ENCODE data around the gene CCDC138.

The CCDC138 gene

DNA sequence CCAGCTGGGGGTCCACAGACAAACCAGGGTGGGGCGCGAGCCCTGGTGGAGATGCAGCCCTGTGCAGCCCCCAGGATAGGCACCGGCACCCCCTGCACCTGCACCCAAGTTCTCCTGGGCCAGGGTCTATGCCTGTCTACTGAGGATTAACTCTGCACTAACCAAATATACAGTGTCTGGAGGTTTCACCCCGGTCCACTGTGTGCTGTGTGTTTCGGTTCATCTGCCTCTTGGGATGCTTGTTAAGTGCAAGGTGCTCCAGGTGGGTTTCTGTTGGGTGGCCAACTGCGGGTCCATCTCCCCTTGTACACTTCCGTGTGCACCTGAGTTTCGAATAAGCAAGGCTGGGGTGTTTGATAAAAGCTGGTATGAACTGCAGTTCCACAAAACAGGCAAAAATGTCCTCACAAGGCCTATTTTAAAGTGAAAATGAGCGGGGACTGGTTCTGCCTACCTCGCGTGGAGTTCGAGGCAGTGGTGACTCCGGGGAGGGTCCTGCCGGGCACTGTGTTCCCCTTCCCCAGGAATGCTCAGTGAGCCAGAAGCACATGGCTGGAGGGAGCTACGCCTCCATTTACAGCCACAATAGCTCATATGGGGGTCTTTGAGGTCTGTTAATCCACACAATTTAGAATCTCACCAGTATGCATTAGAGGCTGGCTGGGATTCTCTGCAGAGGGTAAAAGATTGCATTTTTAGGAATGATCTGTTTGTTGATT is 131.7 kb downstream of the CCDC138 start:
- no peak for DNase-seq (ENCODE audit: low read depth in 1 of 2, low spot score in 1 of 2)

DNA sequence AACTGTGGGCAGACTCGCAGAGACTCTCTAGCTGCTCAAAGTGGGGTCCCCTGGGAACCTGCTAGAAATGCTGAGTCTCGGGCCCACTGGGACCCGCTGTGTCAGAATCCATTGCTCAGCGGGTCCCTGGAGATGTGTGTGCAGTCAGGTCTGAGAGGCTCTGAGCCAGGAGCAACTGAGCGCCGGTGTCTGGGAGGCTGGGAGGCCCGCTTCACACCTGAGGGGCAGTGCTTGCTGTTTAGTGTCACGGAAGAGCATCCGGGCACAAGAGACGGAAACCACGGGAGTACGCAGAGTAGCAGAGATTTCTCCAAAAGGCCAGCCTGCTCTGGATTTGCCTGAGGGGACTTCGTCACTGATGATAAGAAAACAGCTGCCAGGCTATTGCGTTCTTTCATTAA is 132.4 kb downstream of the CCDC138 start:
- DNase-seq (ENCODE audit: low read depth in 1 of 2, low spot score in 1 of 2): no peak

DNA sequence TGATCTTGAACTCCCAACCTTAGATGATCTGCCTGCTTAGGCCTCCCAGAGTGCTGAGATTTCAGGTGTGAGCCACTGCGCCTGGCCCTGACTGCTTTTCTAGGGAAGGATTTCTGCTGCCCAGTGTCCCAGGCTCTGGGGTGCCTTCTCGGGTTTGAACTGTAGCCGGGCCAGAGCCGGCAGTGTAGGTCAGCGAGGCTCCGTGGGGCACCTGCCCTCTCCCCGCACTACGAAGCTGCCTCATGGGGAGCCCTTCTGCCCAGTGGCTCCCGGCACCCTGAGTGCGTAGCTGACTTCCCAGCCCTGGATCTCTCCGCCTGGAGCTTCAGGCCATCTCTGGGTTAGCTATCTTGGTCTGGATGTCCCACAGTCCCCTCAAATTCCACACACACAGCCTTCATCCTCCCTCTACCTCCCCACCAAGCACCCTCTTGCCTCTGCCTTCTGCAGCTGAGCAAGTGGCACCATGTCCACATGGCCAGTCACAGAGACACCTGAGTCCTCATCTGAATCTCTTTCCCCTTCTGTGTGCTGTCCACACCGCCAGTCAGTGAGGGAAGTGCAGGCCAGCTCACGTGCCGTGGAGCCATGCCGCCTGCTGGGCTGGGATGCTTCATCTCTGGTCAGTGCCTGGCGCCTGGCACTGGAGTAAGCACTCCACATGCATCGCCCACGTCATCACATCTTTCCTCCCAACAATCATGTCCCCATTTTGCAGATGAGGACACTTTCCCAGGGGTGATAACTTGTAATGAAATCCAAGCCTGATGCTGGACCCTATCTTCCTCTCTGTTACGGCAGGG is 133.2 kb downstream of the CCDC138 start:
- no peak for DNase-seq (ENCODE audit: low read depth in 1 of 2, low spot score in 1 of 2)

DNA sequence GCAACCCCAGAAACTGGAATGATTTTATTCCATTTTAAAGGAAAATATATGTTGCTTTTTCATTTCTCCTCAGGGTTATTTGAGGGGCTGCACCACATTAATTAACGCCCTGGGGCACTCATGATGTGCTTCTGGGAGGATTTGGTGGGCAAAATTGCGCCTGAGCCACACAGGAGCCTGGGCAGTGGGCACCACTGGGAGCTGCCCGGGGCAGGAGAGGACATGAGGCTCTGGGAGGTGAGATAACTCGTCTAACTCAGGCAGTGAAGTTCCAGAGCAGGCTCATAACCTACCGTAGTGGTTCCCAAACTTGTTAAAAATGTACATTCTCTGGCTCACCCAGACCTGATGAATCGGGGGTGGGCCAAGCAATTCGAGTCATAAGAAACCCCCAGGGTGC is 134.1 kb downstream of the CCDC138 start:
- no peak for DNase-seq (ENCODE audit: low read depth in 1 of 2, low spot score in 1 of 2)

- no peak for DNase-seq (ENCODE audit: low read depth in 1 of 2, low spot score in 1 of 2)
Measured at GRCh38 chr2:108921096-108922030, 134.8 kb downstream of the CCDC138 start.

DNA sequence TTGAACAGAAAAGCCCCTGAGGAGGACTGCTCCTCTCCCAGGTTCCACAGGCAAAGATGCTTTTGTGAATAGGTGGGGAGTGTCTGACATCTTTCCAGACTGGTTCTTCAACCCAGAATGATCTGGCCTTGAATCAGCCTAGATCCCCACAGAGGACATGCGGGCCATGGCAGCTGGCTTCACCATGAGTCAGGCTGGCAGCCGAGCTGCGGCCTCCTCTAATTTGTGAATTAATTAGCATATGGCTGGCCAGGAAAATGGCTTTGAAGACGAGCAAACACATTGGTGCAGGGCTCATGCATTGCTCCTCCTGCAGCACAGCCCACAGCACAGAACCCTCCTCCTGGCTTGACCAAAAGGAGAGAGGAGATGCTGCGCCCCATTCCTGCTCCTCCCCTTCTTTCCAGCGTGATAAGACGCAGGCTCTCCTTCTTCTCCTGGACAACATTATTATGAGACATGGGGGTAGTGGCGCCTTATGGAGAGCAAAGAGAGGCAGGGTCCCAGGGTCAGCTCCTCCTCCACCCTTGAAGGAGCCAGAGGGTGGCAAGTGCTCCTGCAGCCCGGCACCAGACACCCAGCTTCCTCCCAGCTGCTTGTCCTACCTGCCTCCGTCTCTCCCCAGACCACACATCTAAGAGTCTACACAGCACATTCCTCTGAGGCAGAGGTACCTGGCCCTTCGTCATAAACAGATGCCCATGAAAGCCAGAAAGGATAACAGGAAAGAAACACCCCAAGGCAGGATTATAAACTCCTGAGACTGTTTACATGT is 135.8 kb downstream of the CCDC138 start:
- no peak for DNase-seq (ENCODE audit: low read depth in 1 of 2, low spot score in 1 of 2)

DNA sequence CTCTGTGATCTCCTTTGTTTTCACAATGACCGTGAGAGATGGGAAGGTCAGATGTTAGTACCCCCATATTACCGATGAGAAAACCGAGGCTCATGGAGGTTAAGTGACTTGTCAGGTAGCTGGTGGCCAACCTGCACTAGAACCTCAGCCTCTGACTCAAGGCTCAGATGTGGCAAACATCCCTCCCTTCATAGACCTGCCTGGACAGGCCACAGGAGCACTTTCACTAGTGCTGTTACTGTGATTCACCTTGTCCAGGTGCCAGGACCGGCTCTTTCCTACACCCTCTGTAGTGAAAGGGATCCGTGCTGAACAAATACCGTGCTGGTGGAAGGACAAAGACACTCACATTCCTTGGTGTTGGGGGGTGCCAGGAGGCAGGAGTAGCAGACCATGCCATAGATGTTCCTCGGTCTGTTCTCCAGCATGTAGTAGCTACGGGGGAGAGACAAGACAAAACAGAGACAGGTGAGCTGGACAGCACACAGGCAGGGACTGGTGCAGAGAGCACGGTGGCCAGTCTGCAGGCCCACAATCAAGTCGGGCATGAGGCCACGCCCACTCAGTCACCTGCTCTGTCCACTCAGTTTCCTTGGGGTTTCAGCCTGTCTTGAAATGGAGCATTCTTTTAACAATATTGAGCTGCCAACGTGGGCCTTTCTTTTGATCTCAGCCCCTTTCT is 136.6 kb downstream of the CCDC138 start:
- DNase-seq (ENCODE audit: low read depth in 1 of 2, low spot score in 1 of 2): no peak

- no peak for DNase-seq (ENCODE audit: low read depth in 1 of 2, low spot score in 1 of 2)
Measured at GRCh38 chr2:108923736-108924579, 137.4 kb downstream of the CCDC138 start.

DNA sequence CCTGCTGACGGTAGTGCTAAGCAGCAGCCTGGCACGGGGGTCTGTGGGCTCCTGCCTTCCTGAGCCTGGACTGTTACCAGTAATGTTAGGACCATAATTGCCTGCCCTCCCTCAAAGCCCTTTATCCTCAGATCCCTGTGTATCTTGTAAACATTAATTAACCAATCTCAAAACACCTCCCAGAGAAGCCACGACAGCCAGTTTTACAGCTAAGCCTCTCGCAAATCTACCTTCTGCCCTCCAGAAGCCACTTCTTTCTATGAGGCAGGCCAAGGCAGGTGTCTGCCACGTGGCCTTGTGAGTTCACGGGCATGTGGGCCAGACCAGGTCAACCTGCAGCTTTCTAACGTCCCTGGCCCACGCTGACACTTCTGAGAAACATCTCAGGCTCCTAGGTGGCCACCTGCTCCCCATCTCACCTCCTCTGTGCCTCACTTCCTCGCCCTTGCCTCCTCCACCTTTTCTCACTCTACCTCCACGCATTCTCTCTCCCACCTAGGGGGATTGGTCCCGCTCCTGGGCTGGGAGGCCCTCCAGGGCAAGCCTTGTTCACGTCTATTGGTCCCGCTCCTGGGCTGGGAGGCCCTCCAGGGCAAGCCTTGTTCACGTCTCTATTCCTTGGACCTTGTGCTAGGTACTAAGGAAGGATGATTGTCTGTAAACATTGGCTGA is 138.1 kb downstream of the CCDC138 start:
- no peak for DNase-seq (ENCODE audit: low read depth in 1 of 2, low spot score in 1 of 2)

DNA sequence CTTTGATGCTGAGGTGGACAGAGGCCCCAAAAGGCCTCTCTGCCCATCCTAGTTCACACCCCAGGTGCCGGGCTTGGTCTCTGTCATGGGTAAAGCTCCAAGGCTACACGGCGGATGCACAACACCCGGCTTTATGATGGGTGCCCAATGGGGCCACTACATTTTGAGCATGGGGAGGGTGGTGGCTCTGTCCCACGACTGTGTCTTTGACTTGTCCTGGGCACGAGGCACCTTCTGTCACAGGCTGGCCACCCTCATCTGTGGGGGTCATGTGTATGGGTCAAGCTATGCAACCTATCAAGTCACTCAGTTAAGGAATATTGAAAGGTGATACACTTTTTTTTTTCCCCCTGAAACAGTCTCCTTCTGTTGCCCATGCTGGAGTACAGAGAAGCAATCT is 138.7 kb downstream of the CCDC138 start:
- no peak for DNase-seq (ENCODE audit: low read depth in 1 of 2, low spot score in 1 of 2)

GRCh38 chr2:108925735-108926134 is 139.2 kb downstream of the CCDC138 start:
- no peak for DNase-seq (ENCODE audit: low read depth in 1 of 2, low spot score in 1 of 2)
